ENCODE results near the gene PBX3.

DNA sequence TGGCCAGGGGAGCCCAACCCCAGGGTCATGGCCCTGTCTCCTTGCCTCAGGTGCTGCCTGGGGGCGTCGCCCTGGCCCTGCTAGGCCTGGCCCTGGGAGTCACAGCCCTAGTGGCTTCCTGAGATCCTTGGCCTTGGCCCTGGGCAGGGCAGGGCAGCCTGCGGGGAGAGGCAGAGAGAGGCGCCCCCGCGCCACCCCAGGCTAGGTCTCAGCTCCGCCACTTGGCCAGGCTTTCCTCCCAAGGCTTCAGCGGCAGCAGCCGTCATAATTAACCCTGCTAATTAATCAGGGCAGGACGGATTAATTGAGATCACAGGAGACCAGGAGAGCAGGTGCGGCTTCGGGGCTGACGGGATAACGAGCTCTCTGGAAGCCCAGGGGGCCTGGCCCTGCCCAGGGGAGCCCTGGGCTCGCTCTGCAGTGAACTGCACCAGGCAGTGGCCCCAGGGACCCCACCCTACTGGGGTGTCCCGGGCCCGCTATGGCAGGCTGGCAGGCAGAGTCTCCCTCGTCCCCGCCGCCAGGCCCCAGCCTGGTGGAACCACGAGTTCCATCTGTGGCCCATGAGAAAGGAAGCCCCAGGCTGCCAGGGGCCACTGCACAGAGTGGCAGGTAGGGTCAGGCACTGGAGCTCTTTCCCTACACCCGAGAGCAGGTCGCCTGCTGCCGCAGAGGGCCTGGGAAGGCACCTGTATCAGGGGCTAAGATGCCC lies 269.6 kb downstream of the PBX3 start:
- TF ChIP-seq, protein P1, sequence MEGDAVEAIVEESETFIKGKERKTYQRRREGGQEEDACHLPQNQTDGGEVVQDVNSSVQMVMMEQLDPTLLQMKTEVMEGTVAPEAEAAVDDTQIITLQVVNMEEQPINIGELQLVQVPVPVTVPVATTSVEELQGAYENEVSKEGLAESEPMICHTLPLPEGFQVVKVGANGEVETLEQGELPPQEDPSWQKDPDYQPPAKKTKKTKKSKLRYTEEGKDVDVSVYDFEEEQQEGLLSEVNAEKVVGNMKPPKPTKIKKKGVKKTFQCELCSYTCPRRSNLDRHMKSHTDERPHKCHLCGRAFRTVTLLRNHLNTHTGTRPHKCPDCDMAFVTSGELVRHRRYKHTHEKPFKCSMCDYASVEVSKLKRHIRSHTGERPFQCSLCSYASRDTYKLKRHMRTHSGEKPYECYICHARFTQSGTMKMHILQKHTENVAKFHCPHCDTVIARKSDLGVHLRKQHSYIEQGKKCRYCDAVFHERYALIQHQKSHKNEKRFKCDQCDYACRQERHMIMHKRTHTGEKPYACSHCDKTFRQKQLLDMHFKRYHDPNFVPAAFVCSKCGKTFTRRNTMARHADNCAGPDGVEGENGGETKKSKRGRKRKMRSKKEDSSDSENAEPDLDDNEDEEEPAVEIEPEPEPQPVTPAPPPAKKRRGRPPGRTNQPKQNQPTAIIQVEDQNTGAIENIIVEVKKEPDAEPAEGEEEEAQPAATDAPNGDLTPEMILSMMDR (IDR thresholded peaks at IDR 0.05) = no peak
- TF ChIP-seq EP300 (IDR thresholded peaks at IDR 0.05) = no peak

Data from ovary (tissue), 3 donors.